Calu3 (cell line): ENCODE results near the gene SLC4A5. TPM values are rescaled to one million over a fixed set of nuclear protein-coding genes. Genes with fewer than 3 reads are reported as not detected.

Experiments used
- BruUV-seq: library from RNA; stranded (reverse); fragments of 400-500 nt; replicated peaks from 2 replicates; lab custom pipeline; 2021; lab: Mats Ljungman, UMichigan
- CTCF ChIA-PET: fragments of 300-600 bp; sonication (Branson Sonifier 250); formaldehyde crosslinking; loops from one replicate; lab custom pipeline; 2022; ENCODE audit warnings: antibody characterized with exemption; lab: Charles Lee
- DNase-seq: peaks from one replicate; pipeline ENCODE4 v3.0.0; 2022
- H3K27ac Mint-ChIP-seq: one replicate; pipeline ENCODE4 v1.8.0; 2022; ENCODE audit warnings: mixed read lengths; ENCODE audit not compliant: unreplicated experiment
- H3K27me3 Mint-ChIP-seq: one replicate; pipeline ENCODE4 v1.8.0; 2022; ENCODE audit warnings: mixed read lengths; ENCODE audit not compliant: unreplicated experiment
- H3K36me3 Mint-ChIP-seq: one replicate; pipeline ENCODE4 v1.8.0; 2022; ENCODE audit warnings: mild to moderate bottlenecking, moderate library complexity, mixed read lengths; ENCODE audit not compliant: insufficient read depth, unreplicated experiment
- H3K4me1 Mint-ChIP-seq: one replicate; pipeline ENCODE4 v1.8.0; 2022; ENCODE audit warnings: mild to moderate bottlenecking, low read depth, mixed read lengths; ENCODE audit not compliant: unreplicated experiment
- H3K4me3 Mint-ChIP-seq: one replicate; pipeline ENCODE4 v1.8.0; 2022; ENCODE audit warnings: mild to moderate bottlenecking, low read depth, moderate library complexity, mixed read lengths; ENCODE audit not compliant: unreplicated experiment
- H3K9me3 Mint-ChIP-seq: one replicate; pipeline ENCODE4 v1.8.0; 2022; ENCODE audit warnings: low read depth, mixed read lengths; ENCODE audit not compliant: unreplicated experiment
- CTCF ChIP-seq: fragments of 200-600 bp; IDR thresholded peaks from one replicate; pipeline ENCODE4 v1.8.0; 2022; ENCODE audit warnings: antibody characterized with exemption; ENCODE audit not compliant: unreplicated experiment
- intact Hi-C: fragments of 100-400 bp; cut with micrococcal nuclease; formaldehyde crosslinking; loops from one replicate; pipeline ENCODE4 v1.10.0; 2022; ENCODE audit not compliant: unreplicated experiment
- total RNA-seq: library from RNA; stranded (reverse); gene quantifications from 2 replicates; pipeline ENCODE4 v1.2.3, GENCODE V29; 2022

Gene SLC4A5
- total RNA-seq, 1 experiment from 2014 or later, result 7.0 TPM

GRCh38 chr2:74178211-74179062, 164.8 kb downstream of the SLC4A5 start, which contains the start of gene MOB1A:
TSS of gene MOB1A (minus strand) at chr2:74178879. CDS start at chr2:74178674, 205 bp downstream.
- no peaks in the 10 kb centered on the region for H3K9me3 Mint-ChIP-seq
- H3K27ac Mint-ChIP-seq, result peak within 1 kb of the TSS; percentile 36
- H3K4me3 Mint-ChIP-seq, result peak within 1 kb of the TSS; percentile 84
- no TSS peak for BruUV-seq
- H3K27me3 Mint-ChIP-seq, result peaks cover 2% of the 10 kb centered on the region
- CTCF ChIA-PET, result interaction anchor here (1.0 to 2.1 kb wide), 4 partner anchors 10 to 31 kb away, joined by 3 to 12 read pairs (median 5); partner anchors contain the start of genes BOLA3 and MTHFD2
- no peak for TF ChIP-seq CTCF
- intact Hi-C loops, result loop anchor here (1.0 kb wide), 1 partner anchor 20 kb away; the partner anchor contains the start of gene MTHFD2
- peaks cover 49% of the 10 kb centered on the region for H3K36me3 Mint-ChIP-seq
- peaks cover 16% of the 10 kb centered on the region for H3K4me1 Mint-ChIP-seq
- DNase-seq, result peak; percentile 99

GRCh38 chr2:74177696-74178095, 165.5 kb downstream of the SLC4A5 start:
- intact Hi-C loops, result loop anchor here (1.0 kb wide), 1 partner anchor 21 kb away; the partner anchor contains the start of gene MTHFD2
- no peak overlapping the region for H3K27ac Mint-ChIP-seq
- H3K9me3 Mint-ChIP-seq, result no peaks in the 10 kb centered on the region
- DNase-seq, result no peak
- no peaks in the 10 kb centered on the region for H3K27me3 Mint-ChIP-seq
- peak overlapping the region; percentile 84 for H3K4me3 Mint-ChIP-seq
- no TSS peak for BruUV-seq
- peaks cover 16% of the 10 kb centered on the region for H3K4me1 Mint-ChIP-seq
- no peak for TF ChIP-seq CTCF
- peaks cover 50% of the 10 kb centered on the region for H3K36me3 Mint-ChIP-seq
- CTCF ChIA-PET, result interaction anchor here (1.2 to 2.1 kb wide), 2 partner anchors 10 to 31 kb away, joined by 3 to 7 read pairs; partner anchors contain the start of gene BOLA3

GRCh38 chr2:74174909-74175308, 168.3 kb downstream of the SLC4A5 start:
- peaks cover 76% of the 10 kb centered on the region for H3K36me3 Mint-ChIP-seq
- no peaks in the 10 kb centered on the region for H3K27me3 Mint-ChIP-seq
- peaks cover 16% of the 10 kb centered on the region for H3K4me1 Mint-ChIP-seq
- CTCF ChIA-PET, result interaction anchor here (0.6 kb wide), 1 partner anchor 19 kb away, joined by 3 read pairs; no protein-coding TSS in a partner anchor
- BruUV-seq, result no TSS peak
- DNase-seq, result no peak
- H3K4me3 Mint-ChIP-seq, result no peak overlapping the region
- intact Hi-C loops, result no loop called here
- TF ChIP-seq CTCF, result no peak
- no peak overlapping the region for H3K27ac Mint-ChIP-seq
- H3K9me3 Mint-ChIP-seq, result no peaks in the 10 kb centered on the region

GRCh38 chr2:74168739-74169138, 174.5 kb downstream of the SLC4A5 start:
- Mint-ChIP-seq H3K4me1 (no peaks in the 10 kb centered on the region), H3K36me3 (peaks cover 71% of the 10 kb centered on the region), H3K27ac (no peak overlapping the region), H3K27me3 (no peaks in the 10 kb centered on the region), H3K4me3 (no peak overlapping the region), H3K9me3 (no peaks in the 10 kb centered on the region)
- DNase-seq, result no peak
- CTCF ChIA-PET, result no interaction called here
- no peak for TF ChIP-seq CTCF
- BruUV-seq, result no TSS peak
- intact Hi-C loops, result no loop called here

Other genes starting within 250 kb of the SLC4A5 start
- gene BOLA3, start 195.5 kb downstream of the SLC4A5 start, total RNA-seq, result 45.8 and 54.9 TPM in 2 replicates
- 116 and 119 TPM in 2 replicates for gene MOB1A, start 164.5 kb downstream of the SLC4A5 start, total RNA-seq
- gene MTHFD2, start 144.8 kb downstream of the SLC4A5 start, total RNA-seq, result 177 and 205 TPM in 2 replicates
- gene DCTN1, start 36.9 kb upstream of the SLC4A5 start, total RNA-seq, result 113 and 129 TPM in 2 replicates
- 4.0 and 5.7 TPM in 2 replicates for gene C2orf81, start 78.2 kb upstream of the SLC4A5 start, total RNA-seq
- gene WDR54, start 78.3 kb upstream of the SLC4A5 start, total RNA-seq, result 30.5 and 32.3 TPM in 2 replicates
- 97.6 and 103 TPM in 2 replicates for gene RTKN, start 98.5 kb upstream of the SLC4A5 start, total RNA-seq
- 41.7 and 42.1 TPM in 2 replicates for gene INO80B, start 111.7 kb upstream of the SLC4A5 start, total RNA-seq
- gene WBP1, start 115.0 kb upstream of the SLC4A5 start, total RNA-seq, result 61.6 and 63.7 TPM in 2 replicates
- gene MOGS, start 122.0 kb upstream of the SLC4A5 start, total RNA-seq, result 64.8 and 66.3 TPM in 2 replicates
- gene MRPL53, start 129.3 kb upstream of the SLC4A5 start, total RNA-seq, result 83.7 and 88.9 TPM in 2 replicates
- 29.9 and 30.4 TPM in 2 replicates for gene CCDC142, start 139.6 kb upstream of the SLC4A5 start, total RNA-seq
- gene TTC31, start 139.7 kb upstream of the SLC4A5 start, total RNA-seq, result 26.2 and 32.9 TPM in 2 replicates
- gene LBX2, start 156.2 kb upstream of the SLC4A5 start, total RNA-seq, result 3.0 and 3.5 TPM in 2 replicates
- 25.9 TPM in 2 replicates for gene PCGF1, start 164.3 kb upstream of the SLC4A5 start, total RNA-seq
- gene TLX2, start 171.0 kb upstream of the SLC4A5 start, total RNA-seq, result not detected in 2 replicates
- 0.14 TPM in 1 of 2 replicates, not detected in the other for gene DQX1, start 182.8 kb upstream of the SLC4A5 start, total RNA-seq
- 145 and 153 TPM in 2 replicates for gene AUP1, start 186.3 kb upstream of the SLC4A5 start, total RNA-seq
- 23.4 and 26.3 TPM in 2 replicates for gene HTRA2, start 186.5 kb upstream of the SLC4A5 start, total RNA-seq
- gene LOXL3, start 210.5 kb upstream of the SLC4A5 start, total RNA-seq, result 0.93 and 1.2 TPM in 2 replicates
- 2.1 and 2.5 TPM in 2 replicates for gene DOK1, start 211.3 kb upstream of the SLC4A5 start, total RNA-seq